ENCODE results near the gene CYTH1. TPM values are rescaled to one million over a fixed set of nuclear protein-coding genes. Genes with fewer than 3 reads are reported as not detected.

The CYTH1 gene
- total RNA-seq, 1 donor from 2014 or later = 103 TPM

- Histone ChIP-seq H3K27me3 (no peaks in the 10 kb centered on the region), H3K4me3 (no peak overlapping the region), H3K4me1 (peaks cover 11% of the 10 kb centered on the region), H3K27ac (no peak overlapping the region), H3K36me3 (peaks cover 99% of the 10 kb centered on the region), H3K9me3 (no peaks in the 10 kb centered on the region)
- intact Hi-C loops (cut with DNase I) = no loop called here
- DNase-seq (no peak), ATAC-seq (no peak)
- TF ChIP-seq, protein P1, sequence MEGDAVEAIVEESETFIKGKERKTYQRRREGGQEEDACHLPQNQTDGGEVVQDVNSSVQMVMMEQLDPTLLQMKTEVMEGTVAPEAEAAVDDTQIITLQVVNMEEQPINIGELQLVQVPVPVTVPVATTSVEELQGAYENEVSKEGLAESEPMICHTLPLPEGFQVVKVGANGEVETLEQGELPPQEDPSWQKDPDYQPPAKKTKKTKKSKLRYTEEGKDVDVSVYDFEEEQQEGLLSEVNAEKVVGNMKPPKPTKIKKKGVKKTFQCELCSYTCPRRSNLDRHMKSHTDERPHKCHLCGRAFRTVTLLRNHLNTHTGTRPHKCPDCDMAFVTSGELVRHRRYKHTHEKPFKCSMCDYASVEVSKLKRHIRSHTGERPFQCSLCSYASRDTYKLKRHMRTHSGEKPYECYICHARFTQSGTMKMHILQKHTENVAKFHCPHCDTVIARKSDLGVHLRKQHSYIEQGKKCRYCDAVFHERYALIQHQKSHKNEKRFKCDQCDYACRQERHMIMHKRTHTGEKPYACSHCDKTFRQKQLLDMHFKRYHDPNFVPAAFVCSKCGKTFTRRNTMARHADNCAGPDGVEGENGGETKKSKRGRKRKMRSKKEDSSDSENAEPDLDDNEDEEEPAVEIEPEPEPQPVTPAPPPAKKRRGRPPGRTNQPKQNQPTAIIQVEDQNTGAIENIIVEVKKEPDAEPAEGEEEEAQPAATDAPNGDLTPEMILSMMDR (IDR thresholded peaks at IDR 0.05) = no peak
These were observed 38.8 kb upstream of the CYTH1 start for GRCh38 chr17:78820841-78821240.

DNA sequence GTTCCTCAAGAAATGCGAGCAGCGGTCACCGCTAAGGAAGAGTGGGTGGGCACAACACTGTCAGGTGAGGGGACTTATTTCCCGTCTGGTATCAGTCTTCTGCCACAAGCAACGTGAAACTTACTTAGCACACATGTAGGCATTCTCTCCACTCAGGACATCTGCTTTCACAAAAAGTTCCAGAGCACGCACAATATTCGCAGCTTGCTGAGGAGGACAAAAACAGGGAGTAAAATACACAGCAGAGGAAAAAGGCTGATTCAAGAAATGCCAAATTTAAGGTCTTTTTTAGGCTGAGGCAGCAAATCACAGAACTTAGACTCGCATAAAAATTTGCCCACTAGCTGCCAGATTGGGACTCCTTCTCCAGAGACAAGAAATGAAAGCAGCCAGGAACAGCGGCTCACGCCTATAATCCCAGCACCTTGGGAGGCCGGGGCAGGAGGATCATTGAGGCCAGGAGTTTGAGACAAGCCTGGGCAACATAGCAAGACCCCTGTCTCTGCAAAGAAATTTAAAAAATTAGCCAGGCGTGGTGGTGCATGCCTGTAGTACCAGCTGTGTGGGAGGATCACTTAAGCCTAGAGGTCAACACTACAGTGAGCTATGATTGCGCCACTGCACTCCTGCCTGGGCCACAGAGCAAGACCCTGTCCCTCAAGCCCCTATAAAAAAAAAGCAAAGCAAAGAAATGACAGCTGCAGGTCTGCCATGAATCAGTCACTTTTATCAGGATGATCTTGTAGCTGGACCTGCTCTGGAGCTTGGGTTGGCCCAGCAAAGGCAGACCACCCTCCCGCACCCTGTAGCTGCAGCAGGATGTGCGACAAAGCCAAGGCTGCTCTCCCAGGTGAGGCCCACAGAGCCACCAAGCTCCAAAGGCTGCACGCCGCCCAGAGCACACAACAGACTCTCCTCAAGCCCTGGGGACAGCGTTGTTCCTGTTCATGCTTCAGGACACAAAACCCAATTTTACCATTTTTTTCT lies 38.0 kb upstream of the CYTH1 start:
- peak overlapping the region; percentile 30 for H3K27ac ChIP-seq

DNA sequence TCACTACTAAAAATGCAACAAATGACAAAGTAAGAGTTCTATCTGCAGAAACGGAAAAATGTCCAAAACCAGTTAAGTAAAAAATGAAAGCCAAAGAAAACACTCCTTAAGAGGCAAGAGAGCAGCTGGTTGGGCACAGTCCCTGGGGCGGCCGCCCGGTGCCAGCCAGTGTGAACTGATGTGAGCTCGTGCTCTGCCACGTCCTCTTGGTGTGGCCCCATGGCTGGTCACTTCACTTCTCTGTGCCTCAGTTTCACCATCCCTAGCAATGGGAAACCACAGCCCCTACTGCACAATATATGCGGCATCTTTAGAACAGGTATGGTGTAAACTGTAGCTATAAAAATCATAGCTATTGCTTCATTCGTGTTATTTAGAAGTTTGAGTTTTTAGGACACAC lies 37.3 kb upstream of the CYTH1 start:
- intact Hi-C loops (cut with DNase I) = no loop called here
- no peak for DNase-seq

More for the DNA sequence above, 38.0 kb upstream of the CYTH1 start:
- H3K9me3 ChIP-seq = no peaks in the 10 kb centered on the region
- peaks cover 11% of the 10 kb centered on the region for H3K4me1 ChIP-seq
- no peak overlapping the region for H3K4me3 ChIP-seq
- ATAC-seq (no peak), DNase-seq (no peak)
- intact Hi-C loops (cut with DNase I) = no loop called here
- TF ChIP-seq, protein P1 (IDR thresholded peaks at IDR 0.05) = no peak
- peaks cover 99% of the 10 kb centered on the region for H3K36me3 ChIP-seq
- no peaks in the 10 kb centered on the region for H3K27me3 ChIP-seq

GRCh38 chr17:78818932-78819331 lies 36.9 kb upstream of the CYTH1 start:
- no peak for ATAC-seq
- DNase-seq = no peak
- H3K27ac ChIP-seq = peak overlapping the region; percentile 30
- H3K4me1 ChIP-seq = peaks cover 11% of the 10 kb centered on the region
- no peak overlapping the region for H3K4me3 ChIP-seq
- no peaks in the 10 kb centered on the region for H3K27me3 ChIP-seq
- intact Hi-C loops (cut with DNase I) = no loop called here
- TF ChIP-seq, protein P1 (IDR thresholded peaks at IDR 0.05) = no peak
- H3K36me3 ChIP-seq = peaks cover 99% of the 10 kb centered on the region
- H3K9me3 ChIP-seq = no peaks in the 10 kb centered on the region

More for the DNA sequence above, 37.3 kb upstream of the CYTH1 start:
- Histone ChIP-seq H3K9me3 (no peaks in the 10 kb centered on the region), H3K27me3 (no peaks in the 10 kb centered on the region), H3K27ac (peak overlapping the region; percentile 30), H3K4me1 (peaks cover 11% of the 10 kb centered on the region), H3K4me3 (no peak overlapping the region), H3K36me3 (peaks cover 99% of the 10 kb centered on the region)
- TF ChIP-seq, protein P1 (IDR thresholded peaks at IDR 0.05) = no peak
- no peak for ATAC-seq

GRCh38 chr17:78818152-78818846 lies 36.2 kb upstream of the CYTH1 start:
- Histone ChIP-seq H3K9me3 (no peaks in the 10 kb centered on the region), H3K4me3 (no peak overlapping the region), H3K27me3 (no peaks in the 10 kb centered on the region), H3K27ac (no peak overlapping the region), H3K4me1 (peaks cover 11% of the 10 kb centered on the region), H3K36me3 (peaks cover 99% of the 10 kb centered on the region)
- intact Hi-C loops (cut with DNase I) = no loop called here
- DNase-seq (no peak), ATAC-seq (no peak)
- TF ChIP-seq, protein P1 (IDR thresholded peaks at IDR 0.05) = no peak
